ENCODE data around the gene TTLL12.

DNA sequence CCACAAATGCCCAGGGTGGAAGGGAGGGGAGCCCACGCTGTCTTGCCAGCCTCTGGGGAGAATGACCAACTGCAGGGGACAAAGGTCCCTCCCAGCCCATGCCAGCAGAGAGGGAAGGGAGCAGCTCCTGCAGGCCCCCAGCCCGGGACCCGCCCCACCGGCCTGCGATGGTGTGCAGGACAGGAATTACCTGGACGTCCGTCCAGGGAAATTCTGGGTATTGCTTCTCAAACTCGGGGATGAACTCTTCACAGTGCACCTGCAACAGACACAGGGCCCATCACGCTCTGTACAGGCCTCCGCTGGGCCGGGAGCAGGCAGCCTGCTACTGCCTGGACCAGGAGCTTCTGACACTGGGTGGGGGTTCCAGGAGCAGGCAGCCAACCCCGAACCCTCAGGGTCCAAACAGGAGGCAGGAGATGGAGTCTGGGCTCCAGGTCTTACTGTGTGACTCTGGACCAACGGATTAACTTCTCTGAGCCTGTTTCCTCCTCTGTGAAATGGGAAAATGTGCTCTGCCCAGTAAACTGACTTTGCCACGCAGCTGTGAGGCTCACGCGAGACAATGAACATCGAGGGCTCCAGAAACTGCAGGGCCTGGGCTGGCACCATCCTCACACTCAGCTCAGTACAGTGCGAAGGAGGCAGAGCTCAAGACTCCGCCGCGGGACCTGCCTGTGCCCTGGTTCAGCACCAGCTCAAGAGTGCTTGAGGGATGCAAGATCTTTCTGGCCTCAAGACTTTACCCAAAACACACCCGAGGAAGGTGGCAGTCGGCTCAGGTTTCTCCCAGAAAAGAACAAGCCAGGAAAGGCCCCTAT lies 17.4 kb downstream of the TTLL12 start:
- no peak for TF ChIP-seq RAD21 (conservative IDR thresholded peaks at IDR 0.05 in 1 of 2, IDR thresholded peaks at IDR 0.05 in 1 of 2)
- TF ChIP-seq, protein P1, sequence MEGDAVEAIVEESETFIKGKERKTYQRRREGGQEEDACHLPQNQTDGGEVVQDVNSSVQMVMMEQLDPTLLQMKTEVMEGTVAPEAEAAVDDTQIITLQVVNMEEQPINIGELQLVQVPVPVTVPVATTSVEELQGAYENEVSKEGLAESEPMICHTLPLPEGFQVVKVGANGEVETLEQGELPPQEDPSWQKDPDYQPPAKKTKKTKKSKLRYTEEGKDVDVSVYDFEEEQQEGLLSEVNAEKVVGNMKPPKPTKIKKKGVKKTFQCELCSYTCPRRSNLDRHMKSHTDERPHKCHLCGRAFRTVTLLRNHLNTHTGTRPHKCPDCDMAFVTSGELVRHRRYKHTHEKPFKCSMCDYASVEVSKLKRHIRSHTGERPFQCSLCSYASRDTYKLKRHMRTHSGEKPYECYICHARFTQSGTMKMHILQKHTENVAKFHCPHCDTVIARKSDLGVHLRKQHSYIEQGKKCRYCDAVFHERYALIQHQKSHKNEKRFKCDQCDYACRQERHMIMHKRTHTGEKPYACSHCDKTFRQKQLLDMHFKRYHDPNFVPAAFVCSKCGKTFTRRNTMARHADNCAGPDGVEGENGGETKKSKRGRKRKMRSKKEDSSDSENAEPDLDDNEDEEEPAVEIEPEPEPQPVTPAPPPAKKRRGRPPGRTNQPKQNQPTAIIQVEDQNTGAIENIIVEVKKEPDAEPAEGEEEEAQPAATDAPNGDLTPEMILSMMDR (IDR thresholded peaks at IDR 0.05), result no peak
- TF ChIP-seq, protein P2, sequence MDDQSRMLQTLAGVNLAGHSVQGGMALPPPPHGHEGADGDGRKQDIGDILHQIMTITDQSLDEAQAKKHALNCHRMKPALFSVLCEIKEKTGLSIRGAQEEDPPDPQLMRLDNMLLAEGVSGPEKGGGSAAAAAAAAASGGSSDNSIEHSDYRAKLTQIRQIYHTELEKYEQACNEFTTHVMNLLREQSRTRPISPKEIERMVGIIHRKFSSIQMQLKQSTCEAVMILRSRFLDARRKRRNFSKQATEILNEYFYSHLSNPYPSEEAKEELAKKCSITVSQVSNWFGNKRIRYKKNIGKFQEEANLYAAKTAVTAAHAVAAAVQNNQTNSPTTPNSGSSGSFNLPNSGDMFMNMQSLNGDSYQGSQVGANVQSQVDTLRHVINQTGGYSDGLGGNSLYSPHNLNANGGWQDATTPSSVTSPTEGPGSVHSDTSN (IDR thresholded peaks at IDR 0.05), result no peak
- TF ChIP-seq CHD4 (IDR thresholded peaks at IDR 0.05; ENCODE audit: borderline replicate concordance), result no peak
- no peak for TF ChIP-seq CEBPB (IDR thresholded peaks at IDR 0.05)
